Gastroesophageal sphincter (tissue), 4 donors: ENCODE results near the gene MICU2. TPM values are rescaled to one million over a fixed set of nuclear protein-coding genes. Genes with fewer than 3 reads are reported as not detected.

ENCODE experiments used
- ATAC-seq: fragments of 150-250 bp; one replicate; pipeline ENCODE4 v1.9.1; 2016; ENCODE audit warnings: mild to moderate bottlenecking, moderate library complexity
- H3K27ac ChIP-seq, 4 donors: fragments of 200-600 bp; sonication (generic) in 3 of 4; 1 replicate in 3 of 4; 2 replicates in 1 of 4; pipeline ENCODE4 v1.5.1; 2016 to 2019
- H3K27me3 ChIP-seq: fragments of 200-600 bp; sonication (generic); one replicate; pipeline ENCODE4 v1.5.1; 2019
- H3K36me3 ChIP-seq, 2 donors: fragments of 200-600 bp; sonication (generic); one replicate each; pipeline ENCODE4 v1.5.1; 2019; ENCODE audit warnings: control low read depth in 1 of 2
- H3K4me1 ChIP-seq, 3 donors: fragments of 200-600 bp; sonication (generic); 1 replicate in 2 of 3; 2 replicates in 1 of 3; pipeline ENCODE4 v1.5.1; 2016 to 2019; ENCODE audit warnings: control low read depth in 2 of 3
- H3K4me3 ChIP-seq, 2 donors: fragments of 200-600 bp; sonication (generic); one replicate each; pipeline ENCODE4 v1.5.1; 2019; ENCODE audit warnings: mild to moderate bottlenecking in 1 of 2, moderate library complexity in 1 of 2
- H3K9me3 ChIP-seq, 3 donors: fragments of 200-600 bp; sonication (generic); one replicate each; pipeline ENCODE4 v1.5.1; 2017 to 2019; ENCODE audit warnings: control low read depth in 2 of 3
- CTCF ChIP-seq, 4 experiments: fragments of 200-600 bp in 2 of 4; fragments of 450-650 bp in 2 of 4; sonication (generic) in 1 of 4; IDR thresholded peaks; one replicate each; pipeline ENCODE4 v1.5.1; 2017 to 2019; ENCODE audit warnings: antibody characterized with exemption in 4 of 4, mild to moderate bottlenecking in 2 of 4, moderate library complexity in 2 of 4
- EP300 ChIP-seq: sonication (generic); formaldehyde crosslinking; IDR thresholded peaks from one replicate; pipeline ENCODE4 v1.6.1; 2017; ENCODE audit warnings: antibody characterized with exemption, mild to moderate bottlenecking
- POLR2A ChIP-seq, 2 donors: fragments of 450-650 bp; IDR thresholded peaks; one replicate each; pipeline ENCODE4 v1.6.1; 2017; ENCODE audit warnings: antibody characterized with exemption in 2 of 2, mild to moderate bottlenecking in 2 of 2, moderate library complexity in 1 of 2
- POLR2AphosphoS5 ChIP-seq: sonication (generic); formaldehyde crosslinking; IDR thresholded peaks from one replicate; pipeline ENCODE4 v1.6.1; 2017; ENCODE audit warnings: antibody characterized with exemption
- WGBS, 2 donors: methylation state at CpG; one replicate each; pipeline ENCODE4 v1.1.5; 2018; ENCODE audit warnings: low coverage in 1 of 2; 5-methylcytosine and 5-hydroxymethylcytosine counted together
- total RNA-seq, 4 donors: library from RNA; depleted of rRNA; stranded (reverse); fragments of >200 nt; gene quantifications; one replicate each; pipeline ENCODE4 v1.1.0, GENCODE V29; 2016

Gene MICU2
- total RNA-seq, 4 donors from 2014 or later: 35.2 to 67.7 (median 42.0) TPM

GRCh38 chr13:21611385-21611784, 7.4 kb upstream of the MICU2 start:
- 86 to 89% methylated on average over 4 to 19 of the region's 21 CpGs for WGBS, 2 donors
- no peak for ATAC-seq
- Histone ChIP-seq H3K27ac (no peak overlapping the region), H3K27me3 (peaks cover 41% of the 10 kb centered on the region), H3K9me3 (no peaks in the 10 kb centered on the region), H3K36me3 (no peaks in the 10 kb centered on the region), H3K4me3 (no peak overlapping the region), H3K4me1 (no peaks in the 10 kb centered on the region)
- no peak for TF ChIP-seq EP300
- TF ChIP-seq POLR2A (IDR thresholded peaks at IDR 0.05): no peak
- no peak for TF ChIP-seq POLR2AphosphoS5
- no peak for TF ChIP-seq CTCF (IDR thresholded peaks at IDR 0.05)

- no peak for ATAC-seq
Observed at GRCh38 chr13:21610687-21611086, 6.7 kb upstream of the MICU2 start.

GRCh38 chr13:21608961-21609360, 5.0 kb upstream of the MICU2 start:
- Histone ChIP-seq H3K4me1 (peaks cover 0 to 5% (median 0%) of the 10 kb centered on the region in 3 donors), H3K9me3 (no peaks in the 10 kb centered on the region), H3K4me3 (no peak overlapping the region), H3K27ac (no peak overlapping the region), H3K36me3 (no peaks in the 10 kb centered on the region), H3K27me3 (peaks cover 48% of the 10 kb centered on the region)
- TF ChIP-seq CTCF (IDR thresholded peaks at IDR 0.05): no peak
- no peak for TF ChIP-seq POLR2AphosphoS5
- TF ChIP-seq POLR2A (IDR thresholded peaks at IDR 0.05): no peak
- no peak for TF ChIP-seq EP300
- 83% methylated on average over 3 to 4 of the region's 4 CpGs for WGBS, 2 donors
- ATAC-seq: no peak

More at GRCh38 chr13:21610687-21611086, 6.7 kb upstream of the MICU2 start:
- H3K27me3 ChIP-seq: peaks cover 43% of the 10 kb centered on the region
- no peaks in the 10 kb centered on the region for H3K4me1 ChIP-seq
- no peak overlapping the region for H3K4me3 ChIP-seq
- no peaks in the 10 kb centered on the region for H3K9me3 ChIP-seq
- no peak overlapping the region for H3K27ac ChIP-seq
- H3K36me3 ChIP-seq: no peaks in the 10 kb centered on the region
- no CpG with 5 or more reads among the region's 12 CpGs for WGBS, 2 donors
- TF ChIP-seq POLR2AphosphoS5 (no peak), CTCF (IDR thresholded peaks at IDR 0.05) (no peak), EP300 (no peak), POLR2A (IDR thresholded peaks at IDR 0.05) (no peak)

- H3K9me3 ChIP-seq: no peaks in the 10 kb centered on the region
- no peak for ATAC-seq
- no peak overlapping the region for H3K27ac ChIP-seq
- TF ChIP-seq EP300: no peak
- no peak for TF ChIP-seq POLR2AphosphoS5
- no peak for TF ChIP-seq CTCF (IDR thresholded peaks at IDR 0.05)
- no peak for TF ChIP-seq POLR2A (IDR thresholded peaks at IDR 0.05)
- peaks cover 0 to 10% (median 0%) of the 10 kb centered on the region in 3 donors for H3K4me1 ChIP-seq
- H3K36me3 ChIP-seq: no peaks in the 10 kb centered on the region
- 28 to 49% methylated on average over 2 to 6 of the region's 6 CpGs for WGBS, 2 donors
- H3K27me3 ChIP-seq: peaks cover 48% of the 10 kb centered on the region
- H3K4me3 ChIP-seq: no peak overlapping the region
Observed at GRCh38 chr13:21606796-21607195, 2.8 kb upstream of the MICU2 start.

GRCh38 chr13:21606251-21606650, 2.3 kb upstream of the MICU2 start:
- 53 to 70% methylated on average over 2 of the region's 2 CpGs for WGBS, 2 donors
- Histone ChIP-seq H3K36me3 (no peaks in the 10 kb centered on the region), H3K9me3 (no peaks in the 10 kb centered on the region), H3K27me3 (peaks cover 48% of the 10 kb centered on the region), H3K4me3 (no peak overlapping the region), H3K27ac (no peak overlapping the region), H3K4me1 (peaks cover 0 to 10% (median 0%) of the 10 kb centered on the region in 3 donors)
- TF ChIP-seq CTCF (IDR thresholded peaks at IDR 0.05): no peak
- TF ChIP-seq POLR2A (IDR thresholded peaks at IDR 0.05): no peak
- TF ChIP-seq POLR2AphosphoS5: no peak
- no peak for TF ChIP-seq EP300
- no peak for ATAC-seq
